Measurements from ENCODE around the gene ADI1. TPM values are rescaled to one million over a fixed set of nuclear protein-coding genes. Genes with fewer than 3 reads are reported as not detected.

Gene ADI1
- total RNA-seq, 1 donor = 66.5 TPM

GRCh38 chr2:3539836-3540235 is 20.5 kb upstream of the ADI1 start:
- no peak for DNase-seq (ENCODE audit: low read depth)
- TF ChIP-seq CTCF (IDR thresholded peaks at IDR 0.05; ENCODE audit: insufficient read depth, low read depth, low read length) = no peak
- no peak overlapping the region for H3K4me3 ChIP-seq (ENCODE audit: low read depth, low read length)

- peak overlapping the region; percentile 52 for H3K4me3 ChIP-seq (ENCODE audit: low read depth, low read length)
- TF ChIP-seq CTCF (IDR thresholded peaks at IDR 0.05; ENCODE audit: insufficient read depth, low read depth, low read length) = peak; percentile 68
- DNase-seq (ENCODE audit: low read depth) = peak; percentile 65
Measured at GRCh38 chr2:3536682-3537632, 17.6 kb upstream of the ADI1 start.

DNA sequence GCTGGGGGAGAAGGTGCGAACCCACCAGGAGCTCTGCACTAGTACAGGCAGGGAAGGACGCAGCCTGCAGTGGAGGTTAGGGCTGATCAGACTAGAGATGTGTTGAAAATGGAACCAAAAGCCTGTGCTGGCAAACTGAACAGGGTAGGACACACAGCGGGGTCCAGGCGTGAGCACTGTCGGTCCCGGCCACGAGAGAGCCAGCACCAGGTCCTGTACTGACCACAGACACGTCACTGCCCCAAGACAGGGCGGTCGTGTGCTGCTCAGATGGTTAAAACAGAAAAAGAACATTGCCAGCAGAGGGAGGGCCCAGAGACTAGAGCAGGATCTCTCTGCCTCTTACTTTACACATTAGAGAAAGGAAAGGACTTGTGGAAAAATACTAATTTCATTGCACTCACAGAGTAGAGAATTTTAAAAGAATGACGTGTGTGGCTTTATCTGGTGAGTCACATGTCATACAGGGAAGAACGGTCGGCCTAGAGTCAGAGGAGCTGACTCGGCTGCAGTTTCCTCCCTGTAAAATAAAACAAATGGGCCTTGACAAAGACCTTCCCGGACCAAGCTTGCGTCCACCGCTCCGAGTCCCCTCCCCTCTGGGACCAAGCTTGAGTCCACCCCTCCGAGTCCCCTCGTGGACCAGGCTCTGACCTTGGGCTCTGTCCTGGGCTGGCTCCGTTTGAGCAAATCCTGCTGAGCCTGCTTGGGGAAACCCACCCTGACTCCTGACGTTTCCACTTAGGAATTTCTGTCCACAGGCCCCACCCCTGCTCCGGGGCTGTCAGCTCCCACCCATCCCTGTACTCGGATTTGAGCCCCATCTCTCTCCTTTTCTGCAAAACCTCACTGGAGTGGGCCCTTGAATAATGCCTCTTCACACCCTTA is 16.7 kb upstream of the ADI1 start:
- TF ChIP-seq CTCF (IDR thresholded peaks at IDR 0.05; ENCODE audit: insufficient read depth, low read depth, low read length) = peak; percentile 43
- H3K4me3 ChIP-seq (ENCODE audit: low read depth, low read length) = peak overlapping the region; percentile 52
- peak; percentile 98 for DNase-seq (ENCODE audit: low read depth)

- DNase-seq (ENCODE audit: low read depth) = no peak
- peak overlapping the region; percentile 52 for H3K4me3 ChIP-seq (ENCODE audit: low read depth, low read length)
- TF ChIP-seq CTCF (IDR thresholded peaks at IDR 0.05; ENCODE audit: insufficient read depth, low read depth, low read length) = no peak
Measured at GRCh38 chr2:3535467-3535793, 16.1 kb upstream of the ADI1 start.

DNA sequence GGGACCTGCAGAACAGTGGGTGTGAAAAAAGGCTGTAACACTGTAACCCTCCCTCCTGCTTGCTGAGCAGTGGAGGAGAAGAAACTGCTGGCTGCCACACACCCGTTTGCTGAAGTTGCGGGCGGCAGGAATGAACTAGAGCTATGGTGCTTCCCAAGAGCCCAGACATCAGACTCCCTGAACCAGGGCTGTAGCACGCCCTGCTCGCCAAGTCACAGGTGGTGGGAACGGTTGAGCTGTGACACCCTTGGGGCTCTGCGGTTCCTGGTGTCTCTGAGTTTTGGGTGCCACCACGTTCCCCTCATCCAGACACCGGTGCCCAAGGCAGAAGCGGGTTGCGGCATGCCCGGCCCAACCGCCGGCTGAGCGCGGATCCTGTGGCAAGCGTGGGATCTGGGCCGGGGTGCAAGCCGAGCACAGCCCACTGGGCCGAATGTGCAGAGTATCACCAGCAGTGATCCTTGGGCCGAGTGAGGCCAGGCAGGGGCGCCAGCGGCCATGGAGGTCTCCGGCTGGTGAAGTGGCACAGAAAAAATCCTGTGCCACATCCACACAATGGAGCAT is 15.0 kb upstream of the ADI1 start:
- TF ChIP-seq CTCF (IDR thresholded peaks at IDR 0.05; ENCODE audit: insufficient read depth, low read depth, low read length) = no peak
- DNase-seq (ENCODE audit: low read depth) = no peak
- no peak overlapping the region for H3K4me3 ChIP-seq (ENCODE audit: low read depth, low read length)

DNA sequence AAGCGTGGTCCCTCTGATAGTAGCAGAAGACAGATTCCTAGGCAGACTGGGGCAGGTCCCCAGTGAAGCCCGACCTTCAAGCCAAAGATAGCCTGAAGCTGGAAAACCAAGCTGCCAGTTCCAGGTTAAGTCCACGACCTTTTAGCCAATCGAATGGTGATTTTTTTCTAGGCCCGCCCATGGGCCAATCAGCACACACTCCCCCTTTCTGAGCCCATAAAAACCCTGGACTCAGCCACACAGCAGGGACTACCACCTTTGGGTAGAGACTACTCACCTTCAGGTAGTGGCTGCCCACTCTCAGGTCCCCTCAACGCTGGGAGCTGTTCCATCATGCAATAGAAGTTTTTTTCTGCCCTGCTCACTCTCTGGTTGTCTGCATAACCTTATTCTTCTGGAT is 14.5 kb upstream of the ADI1 start:
- no peak overlapping the region for H3K4me3 ChIP-seq (ENCODE audit: low read depth, low read length)
- DNase-seq (ENCODE audit: low read depth) = no peak
- TF ChIP-seq CTCF (IDR thresholded peaks at IDR 0.05; ENCODE audit: insufficient read depth, low read depth, low read length) = no peak

Data from fibroblast of villous mesenchyme (primary cell).